ENCODE results near the gene IRF2. TPM values are rescaled to one million over a fixed set of nuclear protein-coding genes. Genes with fewer than 3 reads are reported as not detected.

Gene IRF2
- total RNA-seq, 2 donors from 2014 or later, result 17.3 to 24.6 TPM

DNA sequence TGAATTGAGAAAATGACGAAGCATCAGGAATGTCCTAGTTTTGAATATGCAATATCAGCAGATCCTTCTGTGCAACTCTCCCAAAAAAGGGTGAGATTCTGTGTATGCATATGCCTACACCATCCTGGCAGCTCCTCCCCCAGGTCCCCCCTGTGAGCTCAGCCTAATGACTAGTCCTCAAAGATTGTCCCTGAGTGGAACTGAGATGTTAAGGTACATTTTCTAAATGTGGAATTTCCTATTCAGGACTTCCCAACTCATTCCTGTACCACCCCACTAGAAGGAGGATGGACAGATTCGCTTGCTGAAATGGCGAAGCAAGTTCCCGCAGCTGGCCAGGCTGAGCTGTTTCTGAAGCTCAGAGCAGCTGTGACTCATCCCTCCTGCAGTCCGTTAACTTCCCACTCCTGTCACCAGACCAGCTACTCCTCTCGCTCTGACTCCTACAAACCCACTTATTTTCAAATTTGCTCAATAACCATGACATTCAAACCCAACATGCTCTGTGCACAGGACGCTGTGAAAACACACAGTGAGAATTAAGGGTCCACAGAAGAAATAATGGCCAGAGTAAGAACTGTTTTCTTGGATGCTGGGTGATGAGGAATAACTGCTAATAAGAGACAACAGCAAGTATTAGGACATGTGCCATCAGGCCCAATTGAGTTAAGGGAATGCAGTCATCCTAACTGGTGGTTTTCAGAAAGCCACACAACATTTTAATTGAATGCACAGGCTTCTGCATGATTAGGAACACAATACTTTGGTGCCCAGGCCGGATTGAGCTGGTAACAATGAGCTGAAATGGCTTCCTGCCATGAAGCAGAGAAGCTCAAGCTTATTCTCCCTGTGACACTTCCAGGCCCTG is 40.0 kb upstream of the IRF2 start:
- H3K4me1 ChIP-seq (ENCODE audit: control insufficient read depth, insufficient read depth, low read length), result no peaks in the 10 kb centered on the region
- no peaks in the 10 kb centered on the region for H3K27me3 ChIP-seq (ENCODE audit: control insufficient read depth, insufficient read depth, low read length, poor library complexity, severe bottlenecking)
- no peak overlapping the region for H3K4me3 ChIP-seq (ENCODE audit: low read length)
- H3K9ac ChIP-seq (ENCODE audit: extremely low read depth, low read length, poor library complexity, severe bottlenecking), result no peak overlapping the region
- peak; percentile 57 for DNase-seq
- Mint-ChIP-seq H3K4me3 (no peak overlapping the region), H3K36me3 (ENCODE audit: low read depth) (no peaks in the 10 kb centered on the region), H3K27me3 (ENCODE audit: insufficient read depth) (no peaks in the 10 kb centered on the region), H3K27ac (no peak overlapping the region), H3K9me3 (peaks cover 25% of the 10 kb centered on the region), H3K4me1 (no peaks in the 10 kb centered on the region)
- H3K9me3 ChIP-seq (ENCODE audit: control insufficient read depth, low read length), result peaks cover 7% of the 10 kb centered on the region
- TF ChIP-seq CTCF (conservative IDR thresholded peaks at IDR 0.05), result no peak
- no peaks in the 10 kb centered on the region for H3K36me3 ChIP-seq (ENCODE audit: control insufficient read depth, insufficient read depth, low read length)
- no peak overlapping the region for H3K27ac ChIP-seq (ENCODE audit: low read depth, low read length)
- WGBS, 2 experiments (ENCODE audit: insufficient coverage in 1 of 2, insufficient read length in 1 of 2), result 74 to 79% methylated on average over 6 to 8 of the region's 8 CpGs

GRCh38 chr4:184513802-184514120 is 39.4 kb upstream of the IRF2 start:
- H3K27me3 ChIP-seq (ENCODE audit: control insufficient read depth, insufficient read depth, low read length, poor library complexity, severe bottlenecking), result no peaks in the 10 kb centered on the region
- H3K4me1 ChIP-seq (ENCODE audit: control insufficient read depth, insufficient read depth, low read length), result no peaks in the 10 kb centered on the region
- peaks cover 21% of the 10 kb centered on the region for H3K9me3 Mint-ChIP-seq
- DNase-seq, result no peak
- H3K36me3 ChIP-seq (ENCODE audit: control insufficient read depth, insufficient read depth, low read length), result no peaks in the 10 kb centered on the region
- H3K36me3 Mint-ChIP-seq (ENCODE audit: low read depth), result no peaks in the 10 kb centered on the region
- no peak overlapping the region for H3K27ac Mint-ChIP-seq
- TF ChIP-seq CTCF (conservative IDR thresholded peaks at IDR 0.05), result no peak
- no peak overlapping the region for H3K9ac ChIP-seq (ENCODE audit: extremely low read depth, low read length, poor library complexity, severe bottlenecking)
- H3K27me3 Mint-ChIP-seq (ENCODE audit: insufficient read depth), result no peaks in the 10 kb centered on the region
- WGBS, 2 experiments (ENCODE audit: insufficient coverage in 1 of 2, insufficient read length in 1 of 2), result 85 to 100% methylated on average over 1 to 2 of the region's 2 CpGs
- H3K4me3 Mint-ChIP-seq, result no peak overlapping the region
- peaks cover 5% of the 10 kb centered on the region for H3K9me3 ChIP-seq (ENCODE audit: control insufficient read depth, low read length)
- H3K27ac ChIP-seq (ENCODE audit: low read depth, low read length), result no peak overlapping the region
- no peak overlapping the region for H3K4me3 ChIP-seq (ENCODE audit: low read length)
- H3K4me1 Mint-ChIP-seq, result no peaks in the 10 kb centered on the region

- Histone ChIP-seq H3K27ac (ENCODE audit: low read depth, low read length) (no peak overlapping the region), H3K9ac (ENCODE audit: extremely low read depth, low read length, poor library complexity, severe bottlenecking) (no peak overlapping the region), H3K4me1 (ENCODE audit: control insufficient read depth, insufficient read depth, low read length) (no peaks in the 10 kb centered on the region), H3K9me3 (ENCODE audit: control insufficient read depth, low read length) (no peaks in the 10 kb centered on the region), H3K36me3 (ENCODE audit: control insufficient read depth, insufficient read depth, low read length) (no peaks in the 10 kb centered on the region), H3K4me3 (ENCODE audit: low read length) (no peak overlapping the region), H3K27me3 (ENCODE audit: control insufficient read depth, insufficient read depth, low read length, poor library complexity, severe bottlenecking) (no peaks in the 10 kb centered on the region)
- Mint-ChIP-seq H3K27me3 (ENCODE audit: insufficient read depth) (no peaks in the 10 kb centered on the region), H3K9me3 (peaks cover 8% of the 10 kb centered on the region), H3K27ac (no peak overlapping the region), H3K4me1 (no peaks in the 10 kb centered on the region), H3K36me3 (ENCODE audit: low read depth) (no peaks in the 10 kb centered on the region), H3K4me3 (no peak overlapping the region)
- WGBS, 2 experiments (ENCODE audit: insufficient coverage in 1 of 2, insufficient read length in 1 of 2), result 90 to 97% methylated on average over 3 to 5 of the region's 5 CpGs
- no peak for TF ChIP-seq CTCF (conservative IDR thresholded peaks at IDR 0.05)
- no peak for DNase-seq
These were observed 36.8 kb upstream of the IRF2 start for GRCh38 chr4:184511156-184511555.

Measured in endodermal cell (in vitro differentiated cells).